Gastroesophageal sphincter (tissue), 3 donors: ENCODE measurements around the gene B4GALNT2.

Experiments
- EP300 ChIP-seq: sonication (generic); formaldehyde crosslinking; IDR thresholded peaks from one replicate; pipeline ENCODE4 v1.6.1; 2017; ENCODE audit warnings: antibody characterized with exemption, mild to moderate bottlenecking
- TF ChIP-seq, protein P1 (sequence below), 4 experiments: fragments of 200-600 bp in 2 of 4; fragments of 450-650 bp in 2 of 4; sonication (generic) in 1 of 4; IDR thresholded peaks; one replicate each; pipeline ENCODE4 v1.5.1; 2017 to 2019; ENCODE audit warnings: antibody characterized with exemption in 4 of 4, mild to moderate bottlenecking in 2 of 4, moderate library complexity in 2 of 4

DNA sequence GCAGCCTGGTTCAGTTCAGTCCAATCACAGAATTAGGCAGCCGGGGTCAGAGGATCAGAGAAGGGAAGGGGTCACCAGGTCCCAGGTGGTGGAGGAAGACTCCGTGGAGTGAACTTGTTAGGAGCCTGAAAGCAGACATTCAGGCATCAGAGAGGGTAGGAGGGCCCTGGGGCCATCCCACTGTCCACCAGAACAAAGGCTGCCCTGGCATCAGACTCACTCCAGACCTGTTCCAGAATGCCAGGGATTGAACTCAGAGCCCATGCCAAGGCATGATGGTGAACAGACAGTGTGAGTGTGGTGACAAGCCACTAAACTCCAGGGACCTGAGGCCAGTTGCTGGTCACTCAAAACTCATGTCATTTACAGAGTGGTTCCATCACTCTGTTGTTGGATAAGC, 37.6 kb downstream of the B4GALNT2 start:
- no peak for TF ChIP-seq EP300
- TF ChIP-seq, protein P1, sequence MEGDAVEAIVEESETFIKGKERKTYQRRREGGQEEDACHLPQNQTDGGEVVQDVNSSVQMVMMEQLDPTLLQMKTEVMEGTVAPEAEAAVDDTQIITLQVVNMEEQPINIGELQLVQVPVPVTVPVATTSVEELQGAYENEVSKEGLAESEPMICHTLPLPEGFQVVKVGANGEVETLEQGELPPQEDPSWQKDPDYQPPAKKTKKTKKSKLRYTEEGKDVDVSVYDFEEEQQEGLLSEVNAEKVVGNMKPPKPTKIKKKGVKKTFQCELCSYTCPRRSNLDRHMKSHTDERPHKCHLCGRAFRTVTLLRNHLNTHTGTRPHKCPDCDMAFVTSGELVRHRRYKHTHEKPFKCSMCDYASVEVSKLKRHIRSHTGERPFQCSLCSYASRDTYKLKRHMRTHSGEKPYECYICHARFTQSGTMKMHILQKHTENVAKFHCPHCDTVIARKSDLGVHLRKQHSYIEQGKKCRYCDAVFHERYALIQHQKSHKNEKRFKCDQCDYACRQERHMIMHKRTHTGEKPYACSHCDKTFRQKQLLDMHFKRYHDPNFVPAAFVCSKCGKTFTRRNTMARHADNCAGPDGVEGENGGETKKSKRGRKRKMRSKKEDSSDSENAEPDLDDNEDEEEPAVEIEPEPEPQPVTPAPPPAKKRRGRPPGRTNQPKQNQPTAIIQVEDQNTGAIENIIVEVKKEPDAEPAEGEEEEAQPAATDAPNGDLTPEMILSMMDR (IDR thresholded peaks at IDR 0.05): no peak
